HG03565 (cell line): Measurements from ENCODE around the gene OR10R2.
"Not testable (repeated sequence)": the region's sequence is repeated elsewhere in the genome, so short reads cannot be mapped to it uniquely, and the experiment has no call there.

ENCODE experiments used
- ATAC-seq: cut with Tn5 transposase; IDR thresholded peaks from one replicate; pipeline ENCODE4 v1.9.1; 2021; ENCODE audit warnings: mild to moderate bottlenecking, moderate library complexity; ENCODE audit not compliant: unreplicated experiment

The OR10R2 gene

GRCh38 chr1:158471920-158472319, at the start of gene OR10R2:
TSS of gene OR10R2 (plus strand) at chr1:158472220. CDS start at chr1:158472326, 106 bp downstream.
- ATAC-seq: no peak

DNA sequence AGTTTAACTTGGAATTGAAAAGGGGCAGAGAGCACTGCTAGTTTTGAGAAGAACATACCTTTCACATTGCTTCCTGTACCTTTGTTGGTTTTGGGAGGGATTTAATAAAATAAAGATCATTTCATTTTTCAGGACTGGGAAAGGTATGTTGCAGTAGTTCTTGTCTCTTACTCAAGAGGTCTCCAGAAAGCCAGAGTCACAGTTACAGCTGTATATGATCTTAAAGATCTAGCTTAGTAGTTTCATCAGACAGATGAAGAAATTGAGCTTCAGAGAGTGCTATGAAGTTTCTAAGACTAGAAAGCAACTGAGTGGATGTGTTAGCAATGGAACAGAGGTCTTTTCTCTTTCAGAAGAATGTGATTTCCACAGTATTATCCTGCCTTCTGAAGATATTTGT, 47.0 kb upstream of the OR10R2 start:
- ATAC-seq: no peak

GRCh38 chr1:158426137-158426536, 45.9 kb upstream of the OR10R2 start, which contains the start of gene OR10K2:
TSS of gene OR10K2 (minus strand) at chr1:158426237. CDS start at chr1:158420866, 5,371 bp downstream.
- no peak for ATAC-seq

DNA sequence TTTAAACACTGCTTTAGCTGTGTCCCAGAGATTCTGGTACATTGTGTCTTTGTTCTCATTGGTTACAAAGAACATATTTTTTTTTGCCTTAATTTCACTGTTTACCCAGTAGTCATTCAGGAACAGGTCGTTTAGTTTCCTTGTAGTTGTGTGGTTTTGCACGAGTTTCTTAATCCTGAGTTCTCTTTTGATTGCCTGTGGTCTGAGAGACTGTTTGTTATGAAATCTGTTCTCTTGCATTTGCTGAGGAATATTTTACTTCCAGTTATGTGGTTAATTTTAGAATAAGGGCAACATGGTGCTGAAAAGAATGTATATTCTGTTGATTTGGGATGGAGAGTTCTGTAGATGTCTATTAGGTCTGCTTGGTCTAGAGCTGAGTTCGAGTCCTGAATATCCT, 41.9 kb upstream of the OR10R2 start:
- ATAC-seq: not testable (repeated sequence)

GRCh38 chr1:158434741-158435140, 37.3 kb upstream of the OR10R2 start:
- no peak for ATAC-seq

DNA sequence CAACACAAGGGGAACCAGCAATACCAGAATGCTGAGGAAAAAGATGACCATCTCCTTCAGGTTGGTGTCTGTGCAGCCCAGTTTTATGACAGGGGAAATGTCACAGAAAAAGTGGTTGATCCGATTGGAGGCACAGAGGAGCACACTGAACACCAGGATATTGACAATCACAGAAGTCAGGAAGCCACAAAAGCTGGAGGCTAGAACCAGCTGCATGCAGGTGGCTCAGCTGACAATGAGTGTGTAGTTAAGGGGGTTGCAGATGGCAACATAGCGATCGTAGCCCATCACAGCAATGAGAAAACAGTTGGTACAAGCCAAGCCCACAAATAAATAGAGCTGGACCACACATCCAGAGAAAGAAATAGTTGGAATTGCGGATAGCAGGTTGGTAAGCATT, 26.6 kb upstream of the OR10R2 start:
- ATAC-seq: no peak

DNA sequence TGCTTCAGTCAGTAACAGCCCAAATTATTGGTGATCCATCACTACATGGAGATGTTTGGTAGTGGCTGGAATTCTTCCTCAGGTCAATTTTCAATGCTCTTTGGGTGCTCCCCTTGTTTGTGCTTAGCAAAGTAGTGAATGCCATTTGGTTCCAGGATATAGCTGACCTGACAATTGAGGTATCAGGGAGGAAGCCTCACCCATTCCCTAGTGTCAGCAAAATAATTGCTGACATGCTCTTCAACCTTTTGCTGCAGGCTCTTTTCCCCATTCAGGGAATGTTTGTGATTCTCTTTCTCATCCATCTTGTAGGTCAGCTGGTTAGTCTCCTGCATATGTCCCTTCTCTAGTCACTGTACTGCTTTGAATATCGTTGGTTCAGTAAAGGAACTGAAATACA, 17.5 kb upstream of the OR10R2 start:
- ATAC-seq: no peak

GRCh38 chr1:158457246-158457645, 14.8 kb upstream of the OR10R2 start:
- ATAC-seq: no peak

DNA sequence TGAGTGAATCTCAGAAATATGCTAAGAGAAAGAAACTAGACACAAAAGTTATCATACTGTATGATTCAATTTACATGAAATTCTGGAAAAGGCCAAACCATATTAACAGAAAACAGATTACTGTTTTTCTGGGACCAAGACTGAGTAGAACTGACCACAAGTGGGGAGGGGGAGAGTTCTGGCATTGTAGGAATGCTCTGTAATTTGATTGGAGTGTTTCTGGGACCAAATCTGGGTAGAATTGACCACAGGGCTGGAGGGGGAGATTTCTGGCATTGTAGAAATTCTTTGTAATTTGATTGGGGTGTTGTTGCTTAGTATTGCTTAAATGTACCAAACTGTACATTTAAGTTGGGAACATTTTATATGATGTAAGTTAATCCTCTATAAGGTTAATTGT, 13.8 kb upstream of the OR10R2 start:
- no peak for ATAC-seq

GRCh38 chr1:158461534-158461933, 10.5 kb upstream of the OR10R2 start, which contains the start of gene OR10K1:
TSS of gene OR10K1 (plus strand) at chr1:158461834. CDS start at chr1:158465562, 3,728 bp downstream.
- no peak for ATAC-seq

DNA sequence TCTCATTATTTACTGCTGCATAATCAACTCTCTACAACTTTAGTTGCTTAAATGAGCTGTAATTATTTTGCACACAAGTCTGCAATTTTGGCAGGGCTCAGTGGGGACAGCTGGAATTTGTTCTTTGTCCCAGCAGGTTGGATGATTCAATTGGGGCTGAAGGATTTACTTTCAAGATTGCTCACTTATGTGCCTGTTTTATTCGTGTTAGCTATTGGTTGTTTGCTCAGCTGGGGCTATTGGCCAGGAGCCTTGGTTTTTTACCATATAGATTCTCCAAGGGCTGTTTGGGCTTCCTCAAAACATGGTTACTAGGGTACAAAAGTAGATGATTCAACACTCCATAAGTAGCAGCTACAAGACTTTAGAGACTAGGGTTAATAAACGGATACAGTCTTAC, 13.4 kb downstream of the OR10R2 start:
- ATAC-seq: no peak

GRCh38 chr1:158491316-158491715, 19.3 kb downstream of the OR10R2 start:
- no peak for ATAC-seq

GRCh38 chr1:158493054-158493453, 21.0 kb downstream of the OR10R2 start:
- ATAC-seq: no peak

DNA sequence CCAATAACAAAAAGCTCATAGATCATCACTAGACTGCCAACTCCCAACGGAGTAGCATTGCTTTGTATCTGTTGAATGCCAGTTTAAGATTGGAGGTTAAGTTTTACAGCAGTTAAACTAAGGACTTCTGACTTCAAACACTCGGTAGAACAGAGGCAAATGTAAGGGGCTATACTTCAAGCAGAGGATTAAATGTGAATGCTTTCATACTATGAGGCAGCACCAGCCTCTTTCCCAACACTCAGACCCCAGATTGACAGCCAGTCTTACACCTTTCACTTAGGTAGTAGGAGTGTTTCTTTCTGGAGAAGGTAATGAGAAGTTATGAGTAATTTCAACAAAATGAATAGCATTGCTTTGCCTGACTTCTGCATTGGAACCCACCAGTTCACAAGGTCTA, 22.8 kb downstream of the OR10R2 start:
- no peak for ATAC-seq

DNA sequence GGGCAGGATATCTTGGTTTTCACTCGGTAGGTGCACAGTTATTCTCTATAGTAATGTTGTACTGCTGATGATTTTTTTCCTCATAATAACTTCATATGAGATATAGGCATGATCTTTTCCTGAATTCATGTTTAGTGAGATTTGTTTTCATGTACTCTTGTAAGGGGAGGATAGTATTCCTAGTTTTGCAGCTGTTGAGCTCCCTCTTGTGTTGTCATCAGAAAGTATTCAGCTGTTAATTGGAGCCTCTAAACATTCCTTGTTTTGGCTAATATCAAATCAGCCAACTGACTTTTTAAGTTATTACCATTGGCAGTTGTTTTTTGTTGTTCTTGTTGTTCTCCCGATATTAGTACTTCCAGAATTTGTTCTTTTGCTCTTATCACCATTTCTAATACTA, 24.4 kb downstream of the OR10R2 start:
- no peak for ATAC-seq

GRCh38 chr1:158506369-158506987, 34.5 kb downstream of the OR10R2 start:
- no peak for ATAC-seq

- ATAC-seq: no peak
Measured at GRCh38 chr1:158507511-158507910, 35.5 kb downstream of the OR10R2 start.

- no peak for ATAC-seq
Measured at GRCh38 chr1:158509471-158510156, 37.6 kb downstream of the OR10R2 start.

GRCh38 chr1:158516966-158517365, 44.9 kb downstream of the OR10R2 start:
- ATAC-seq: no peak

GRCh38 chr1:158520021-158520420, 48.0 kb downstream of the OR10R2 start:
- ATAC-seq: no peak

- ATAC-seq: no peak
Measured at GRCh38 chr1:158520955-158521665, 49.1 kb downstream of the OR10R2 start.

GRCh38 chr1:158521666-158522058, 49.6 kb downstream of the OR10R2 start:
- ATAC-seq: no peak
